GM18873 (cell line): ENCODE data around the gene SMLR1.
"Not testable (repeated sequence)": the region's sequence is repeated elsewhere in the genome, so short reads cannot be mapped to it uniquely, and the experiment has no call there.

Experiments used
- ATAC-seq: cut with Tn5 transposase; IDR thresholded peaks from one replicate; pipeline ENCODE4 v1.9.1; 2021; ENCODE audit warnings: mild to moderate bottlenecking, moderate library complexity, moderate number of reproducible peaks; ENCODE audit not compliant: unreplicated experiment, low FRiP score

SMLR1 gene

DNA sequence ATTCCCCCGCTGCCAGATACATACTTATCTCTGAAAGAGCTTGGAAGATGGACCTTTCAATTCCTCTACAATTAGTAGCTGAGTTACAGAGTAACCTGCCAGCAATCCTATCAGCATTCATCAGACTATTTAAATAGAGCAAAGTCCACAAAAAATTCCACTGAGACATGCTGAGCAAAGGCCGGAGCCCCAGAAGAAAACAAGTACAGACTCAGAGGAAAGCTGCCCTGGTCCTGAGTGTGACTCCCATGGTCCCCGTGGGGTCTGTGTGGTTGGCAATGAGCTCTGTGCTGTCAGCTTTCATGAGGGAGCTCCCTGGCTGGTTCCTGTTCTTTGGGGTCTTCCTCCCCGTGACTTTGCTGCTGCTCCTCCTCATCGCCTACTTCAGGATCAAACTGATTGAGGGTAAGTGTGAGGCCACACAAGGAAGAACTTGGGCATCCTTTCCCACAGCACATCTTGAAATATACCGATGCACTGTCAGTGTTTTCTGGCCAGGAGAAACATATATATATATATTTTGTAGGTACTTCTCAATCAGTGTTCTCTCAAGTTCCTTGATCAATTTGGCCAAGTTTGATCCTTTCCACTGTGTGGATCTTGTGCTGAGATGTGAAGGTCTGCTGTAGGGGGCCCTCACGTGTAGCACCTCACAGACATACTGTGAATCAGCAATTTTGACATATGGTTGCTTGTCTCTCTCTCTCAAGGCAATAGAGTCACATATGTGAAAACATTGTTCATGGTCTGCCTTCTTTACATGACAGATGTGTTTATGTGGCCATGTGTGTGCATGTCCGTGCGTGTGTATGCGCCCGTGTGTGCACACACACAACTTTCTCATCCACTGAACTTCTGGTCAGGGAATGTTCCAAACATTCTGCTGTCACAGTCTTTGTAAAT lies at the start of gene SMLR1:
Gene SMLR1 (plus strand): TSS at position 160 of the 903 bp plus-strand sequence. CDS start 8 bp downstream, at position 168.
- ATAC-seq: no peak

GRCh38 chr6:130778946-130779657 lies 48.1 kb upstream of the SMLR1 start:
- ATAC-seq: no peak

GRCh38 chr6:130779658-130780033 lies 47.6 kb upstream of the SMLR1 start:
- no peak for ATAC-seq

- no peak for ATAC-seq
These were observed 47.1 kb upstream of the SMLR1 start for GRCh38 chr6:130780122-130780521.

DNA sequence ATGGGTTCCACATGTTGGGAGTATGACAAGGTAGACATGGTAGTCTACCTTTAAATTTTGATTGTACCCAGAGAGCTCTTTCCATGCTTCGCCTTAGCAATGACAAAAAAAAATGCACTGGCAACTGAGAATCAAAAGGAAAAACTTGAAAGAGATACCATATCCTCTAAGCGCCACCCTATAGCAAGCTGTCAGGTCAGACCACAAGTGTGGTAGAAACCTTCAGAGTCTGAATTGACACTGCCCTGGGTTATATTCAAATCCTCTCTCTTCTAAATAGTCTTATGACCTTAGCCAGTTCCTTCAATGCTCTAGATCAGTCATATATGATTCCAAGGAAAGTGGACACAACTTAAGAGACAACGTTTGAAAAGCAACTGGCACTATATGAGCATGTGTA lies 45.6 kb upstream of the SMLR1 start:
- no peak for ATAC-seq

- ATAC-seq: no peak
These were observed 43.6 kb upstream of the SMLR1 start for GRCh38 chr6:130783416-130784107.

DNA sequence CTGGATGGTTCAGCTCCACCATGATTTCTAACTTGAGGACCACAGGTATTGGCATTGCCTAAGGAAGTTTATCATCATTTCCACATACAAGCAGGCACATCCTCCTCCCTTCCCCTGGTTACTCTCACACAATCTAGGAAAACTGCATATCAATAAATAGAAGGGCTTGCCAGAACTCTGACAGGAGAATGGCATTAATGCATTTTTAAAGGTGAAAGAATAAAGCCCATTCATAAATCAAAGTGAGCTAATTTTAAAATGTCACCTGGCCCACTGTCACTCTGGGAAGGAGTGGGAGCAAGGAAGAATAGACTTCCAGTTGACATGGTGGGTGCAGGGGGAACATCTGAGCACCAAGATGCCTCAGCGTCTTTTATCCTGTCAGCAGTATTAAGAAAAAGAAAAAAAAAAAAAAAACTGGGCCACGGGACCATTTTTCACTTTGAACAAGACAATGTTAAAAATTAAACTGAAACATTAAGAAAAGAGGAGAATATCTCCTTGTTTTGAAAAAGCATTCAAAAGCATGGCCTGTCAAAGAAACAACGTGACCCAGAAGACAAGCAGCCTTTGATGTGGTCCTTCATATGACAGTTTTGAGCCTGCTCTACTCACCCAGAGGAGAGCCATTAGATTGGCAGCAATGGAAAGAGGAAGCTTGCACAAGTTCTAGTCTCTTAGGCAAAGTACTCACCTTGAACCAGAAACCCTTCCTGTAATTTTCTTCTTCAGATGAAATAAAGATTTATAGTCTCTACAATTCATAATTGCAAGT lies 39.3 kb upstream of the SMLR1 start:
- ATAC-seq: no peak

DNA sequence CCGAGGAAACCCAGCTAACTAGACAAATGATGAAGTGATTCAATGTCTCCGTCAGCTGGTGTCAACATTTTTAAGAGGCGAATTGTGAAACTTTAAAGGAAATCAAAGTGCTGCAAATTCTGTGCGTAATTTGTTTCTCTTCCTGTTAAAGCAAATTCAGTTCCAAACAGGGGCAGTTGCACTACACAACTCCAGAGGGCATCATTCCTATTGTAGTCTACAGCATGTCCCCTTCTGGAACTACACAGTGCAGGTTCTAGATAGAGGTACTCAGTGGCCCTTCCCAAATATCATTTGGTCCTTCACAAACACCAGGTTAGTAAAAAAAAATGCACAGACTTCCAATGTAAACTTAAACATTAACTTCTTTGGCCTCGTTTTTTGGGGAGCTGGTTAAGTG lies 38.3 kb upstream of the SMLR1 start:
- no peak for ATAC-seq

- no peak for ATAC-seq
These were observed 33.1 kb upstream of the SMLR1 start for GRCh38 chr6:130794010-130794697.

GRCh38 chr6:130794738-130795137 lies 32.5 kb upstream of the SMLR1 start:
- no peak for ATAC-seq

DNA sequence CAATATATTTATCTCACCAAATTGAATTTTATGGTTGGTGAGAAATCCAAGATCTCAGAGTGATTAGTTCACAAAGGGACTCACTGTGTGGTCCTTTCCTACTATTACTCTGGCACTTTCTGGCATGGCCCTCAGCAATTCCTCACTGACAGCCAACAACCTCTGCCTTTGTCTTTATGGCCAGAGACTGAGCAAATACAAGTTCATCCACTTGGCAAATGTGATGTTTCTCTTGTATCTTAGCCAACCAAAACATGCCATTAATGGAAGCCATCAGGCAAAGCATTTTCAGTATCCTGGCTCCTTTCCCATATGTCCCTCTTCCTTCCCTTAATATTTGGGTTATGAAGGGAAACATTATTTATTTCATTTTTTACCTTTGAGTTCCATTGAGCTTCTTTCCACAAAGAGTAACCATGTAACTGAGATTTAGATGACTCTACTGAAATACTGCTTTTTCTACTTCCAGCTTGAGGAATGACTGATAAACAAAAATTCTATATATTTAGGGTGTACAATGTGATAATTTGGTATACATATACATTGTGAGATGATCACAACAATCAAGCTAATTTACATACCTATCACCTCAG lies 30.8 kb upstream of the SMLR1 start:
- no peak for ATAC-seq

DNA sequence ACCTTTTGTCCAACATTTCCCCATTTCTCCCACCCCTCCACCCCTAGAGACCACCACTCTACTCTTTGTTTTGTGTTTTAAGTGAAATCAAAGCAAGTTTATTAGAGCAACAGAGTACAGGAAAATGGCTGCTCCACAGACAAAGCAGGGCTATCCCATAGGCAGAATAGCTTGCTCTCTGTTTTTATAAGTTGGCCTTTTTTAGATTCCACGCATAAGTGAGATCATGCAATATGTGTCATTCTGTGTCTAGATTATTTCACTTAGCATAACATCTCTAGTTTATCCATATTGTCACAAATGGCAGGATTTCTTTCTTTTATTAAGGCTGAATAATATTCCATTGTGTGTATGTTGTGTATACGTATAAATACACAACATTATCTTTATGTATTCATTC lies 30.1 kb upstream of the SMLR1 start:
- ATAC-seq: no peak

DNA sequence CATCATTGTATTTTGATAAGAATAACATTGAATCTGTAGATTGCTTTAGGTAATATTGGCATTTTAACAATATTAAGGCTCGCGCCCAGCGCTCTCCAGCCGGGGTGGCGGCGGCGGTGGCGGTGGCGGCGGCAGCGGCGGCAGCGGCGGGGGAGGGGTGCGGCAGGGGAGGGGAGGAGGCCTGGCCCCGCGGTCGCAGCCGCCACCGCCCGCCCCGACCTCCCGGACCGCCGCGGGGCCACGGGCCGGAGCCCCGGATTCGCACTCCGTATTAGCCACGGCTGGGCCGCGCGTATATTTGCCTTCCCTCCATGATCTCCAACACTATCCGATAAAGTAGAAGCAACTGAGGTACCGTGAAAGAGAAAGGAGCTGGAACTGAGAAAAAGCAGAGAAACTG lies 25.8 kb upstream of the SMLR1 start:
- ATAC-seq: not testable (repeated sequence)

DNA sequence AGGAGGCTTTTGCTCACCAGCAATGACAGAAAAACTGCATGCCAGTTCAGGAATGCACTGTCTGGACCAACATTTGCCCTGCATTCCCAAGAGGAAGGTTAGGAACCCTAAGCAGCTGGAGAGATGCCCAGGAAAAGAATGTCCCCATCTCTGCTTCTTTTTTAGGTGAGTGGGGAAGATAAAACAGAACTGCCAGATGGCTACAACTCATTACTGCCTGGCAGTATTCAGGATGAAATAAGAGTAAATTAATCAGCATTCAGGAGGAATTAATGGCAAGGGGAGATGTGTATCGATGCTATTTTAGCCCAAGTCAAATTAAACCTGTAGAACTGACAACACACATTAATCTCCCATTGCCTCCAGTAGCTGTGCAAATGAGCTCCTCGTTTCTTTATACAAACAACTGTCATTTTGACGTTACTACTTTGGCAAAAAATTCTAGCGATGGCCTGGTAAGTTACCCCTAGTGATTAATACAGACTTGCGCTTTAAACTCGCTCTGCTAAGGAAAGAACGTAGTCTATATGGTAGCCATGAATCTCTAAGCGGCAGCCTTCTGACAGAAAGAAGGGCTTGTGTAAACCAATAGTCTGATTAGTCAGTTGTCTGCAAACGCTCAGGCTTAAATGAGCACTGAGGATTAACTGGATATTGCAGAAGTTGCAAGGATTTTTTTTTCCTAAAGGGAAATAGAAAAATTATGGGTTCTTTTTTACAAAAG lies 16.7 kb upstream of the SMLR1 start:
- ATAC-seq: no peak

DNA sequence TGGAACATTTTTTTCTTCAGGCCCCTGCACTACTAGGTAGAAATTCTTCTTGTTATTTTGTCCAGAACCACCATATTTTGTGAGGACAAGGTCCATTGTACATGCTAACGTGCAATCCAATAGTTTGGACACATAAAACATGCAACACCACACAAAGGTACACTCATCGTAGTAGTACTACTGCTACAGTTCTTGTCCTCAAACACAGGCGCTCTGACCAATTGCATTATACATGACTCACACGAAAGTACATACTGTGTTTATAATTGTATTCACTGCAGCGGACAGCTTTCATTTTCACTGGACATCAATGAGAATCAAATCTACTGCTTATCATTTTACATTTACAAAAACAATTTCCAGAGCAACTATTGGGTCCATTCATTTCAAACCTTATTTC lies 15.3 kb upstream of the SMLR1 start:
- ATAC-seq: no peak

DNA sequence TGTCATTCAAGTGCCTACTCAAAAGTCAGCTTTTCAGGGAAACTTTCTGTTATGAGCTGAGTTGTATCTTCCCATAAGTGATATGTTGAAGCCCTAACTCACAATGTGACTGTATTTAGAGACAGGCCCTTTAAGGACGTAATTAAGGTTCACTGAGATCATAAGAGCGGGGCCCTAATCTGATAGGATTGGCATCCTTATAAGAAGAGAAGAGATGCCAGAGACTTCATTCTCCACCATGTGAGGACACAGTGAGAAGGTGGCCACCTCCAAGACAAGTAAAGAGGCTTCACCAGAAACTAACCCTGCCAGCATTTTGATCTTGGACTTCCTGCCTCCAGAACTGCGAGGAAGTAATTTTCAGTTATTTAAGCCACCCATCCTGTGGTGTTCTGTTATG lies 12.7 kb upstream of the SMLR1 start:
- no peak for ATAC-seq

DNA sequence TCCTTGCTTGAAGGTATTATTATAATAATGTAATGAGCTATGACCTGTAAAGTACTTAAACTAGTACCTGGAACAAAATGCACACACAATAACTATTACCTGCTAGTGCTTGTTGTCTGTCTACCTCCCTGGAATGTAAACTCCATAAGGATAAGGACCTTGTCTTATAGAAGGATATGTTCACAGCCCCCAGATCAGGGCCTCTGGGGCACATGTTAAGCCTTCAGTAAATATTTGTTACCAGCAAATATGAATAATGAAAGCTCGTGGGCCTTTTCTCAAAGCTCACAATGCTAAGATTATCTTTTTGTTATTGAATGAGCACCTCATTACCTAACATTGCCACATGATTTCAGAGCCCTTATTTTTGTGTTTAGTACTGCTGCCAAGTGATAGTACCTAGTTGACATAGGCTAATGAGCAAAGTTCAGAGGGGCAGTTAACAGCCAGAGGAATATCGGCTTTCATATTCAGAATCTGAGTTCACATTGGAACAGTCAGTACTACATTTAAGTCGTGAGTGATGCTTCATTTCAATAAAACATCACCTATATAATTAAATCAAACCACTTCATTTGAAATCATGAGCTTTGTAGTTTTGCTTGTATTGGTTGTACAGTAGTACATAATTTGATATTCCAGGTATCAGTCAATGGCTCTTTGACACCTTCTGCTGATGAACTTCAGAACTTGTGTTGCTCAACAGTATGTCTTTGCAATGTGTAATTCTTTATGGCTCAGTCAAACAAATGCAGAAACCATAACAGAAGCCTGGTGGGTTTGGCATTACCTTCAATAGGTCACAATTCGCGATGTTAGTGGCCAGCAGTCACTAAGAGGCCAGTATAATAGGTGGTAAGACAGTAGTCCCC lies 11.8 kb upstream of the SMLR1 start:
- ATAC-seq: no peak

DNA sequence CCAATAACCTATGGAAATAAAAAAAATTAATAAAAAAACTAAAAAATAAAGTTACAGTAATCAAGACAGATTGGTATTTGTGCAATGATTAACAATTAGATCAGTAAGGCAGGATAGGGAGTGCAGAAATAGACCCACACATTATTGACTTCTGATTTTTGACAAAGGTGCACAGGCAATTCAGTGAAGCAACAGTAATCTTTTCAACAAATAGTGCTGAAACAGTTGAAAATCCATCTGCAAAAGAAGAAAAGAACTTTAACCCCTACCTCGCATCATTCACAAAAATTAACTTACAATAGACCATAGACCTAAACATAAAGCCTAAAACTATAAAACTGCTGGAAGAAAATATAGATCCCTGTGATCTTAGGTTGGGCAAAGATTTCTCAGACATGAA lies 4.5 kb upstream of the SMLR1 start:
- no peak for ATAC-seq
